GM10248 (cell line): ENCODE data around the gene PRKCA.

Experiments
- CTCF ChIA-PET: fragments of 300-600 bp; sonication (Branson Sonifier 250); formaldehyde crosslinking; extraction: SDS; loops from one replicate; lab custom pipeline; 2021; ENCODE audit warnings: antibody characterized with exemption; lab: Yijun Ruan, JAX
- POLR2A ChIA-PET: fragments of 350-650 bp; sonication (Branson Sonifier 250); formaldehyde crosslinking; extraction: SDS; loops from one replicate; lab custom pipeline; 2020; ENCODE audit warnings: antibody characterized with exemption; lab: Yijun Ruan, JAX
- DNase-seq: peaks from one replicate; pipeline ENCODE4 v3.0.0; 2012; ENCODE audit errors: extremely low spot score
- TF ChIP-seq, protein P1 (sequence below): IDR thresholded peaks from 2 replicates; pipeline ENCODE4 v1.5.1; 2012; ENCODE audit warnings: mild to moderate bottlenecking, low read depth; ENCODE audit errors: extremely low read depth, missing control alignments, control extremely low read depth

PRKCA gene

DNA sequence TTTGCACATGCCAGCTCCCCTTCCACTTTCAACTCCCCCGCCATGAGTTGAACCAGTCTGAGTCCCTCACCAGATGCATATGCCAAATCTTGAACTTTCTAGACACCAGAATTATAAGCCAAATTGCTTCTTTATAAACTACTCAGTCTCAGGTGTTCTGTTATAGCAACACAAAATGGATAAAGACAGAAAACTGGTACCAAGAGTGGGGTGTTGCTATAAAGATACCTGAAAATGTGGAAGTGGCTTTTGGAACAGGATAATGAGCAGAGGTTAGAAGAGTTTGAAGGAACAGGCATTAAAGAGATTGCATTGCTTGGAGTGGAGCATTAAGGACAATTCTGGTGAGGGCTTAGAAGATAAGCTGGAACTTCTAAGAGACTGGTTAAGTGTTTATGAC, 515.3 kb downstream of the PRKCA start:
- DNase-seq = no peak
- TF ChIP-seq, protein P1, sequence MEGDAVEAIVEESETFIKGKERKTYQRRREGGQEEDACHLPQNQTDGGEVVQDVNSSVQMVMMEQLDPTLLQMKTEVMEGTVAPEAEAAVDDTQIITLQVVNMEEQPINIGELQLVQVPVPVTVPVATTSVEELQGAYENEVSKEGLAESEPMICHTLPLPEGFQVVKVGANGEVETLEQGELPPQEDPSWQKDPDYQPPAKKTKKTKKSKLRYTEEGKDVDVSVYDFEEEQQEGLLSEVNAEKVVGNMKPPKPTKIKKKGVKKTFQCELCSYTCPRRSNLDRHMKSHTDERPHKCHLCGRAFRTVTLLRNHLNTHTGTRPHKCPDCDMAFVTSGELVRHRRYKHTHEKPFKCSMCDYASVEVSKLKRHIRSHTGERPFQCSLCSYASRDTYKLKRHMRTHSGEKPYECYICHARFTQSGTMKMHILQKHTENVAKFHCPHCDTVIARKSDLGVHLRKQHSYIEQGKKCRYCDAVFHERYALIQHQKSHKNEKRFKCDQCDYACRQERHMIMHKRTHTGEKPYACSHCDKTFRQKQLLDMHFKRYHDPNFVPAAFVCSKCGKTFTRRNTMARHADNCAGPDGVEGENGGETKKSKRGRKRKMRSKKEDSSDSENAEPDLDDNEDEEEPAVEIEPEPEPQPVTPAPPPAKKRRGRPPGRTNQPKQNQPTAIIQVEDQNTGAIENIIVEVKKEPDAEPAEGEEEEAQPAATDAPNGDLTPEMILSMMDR = no peak
- CTCF ChIA-PET = interaction anchor here (1.7 kb wide), 1 partner anchor 13 kb away, joined by 4 read pairs; no protein-coding TSS in a partner anchor
- POLR2A ChIA-PET = no interaction called here

- TF ChIP-seq, protein P1 = no peak
- ChIA-PET CTCF (no interaction called here), POLR2A (no interaction called here)
- DNase-seq = no peak
Observed at GRCh38 chr17:66819466-66819865, 517.1 kb downstream of the PRKCA start.

- CTCF ChIA-PET = no interaction called here
- POLR2A ChIA-PET = no interaction called here
- DNase-seq = no peak
- TF ChIP-seq, protein P1 = no peak
Observed at GRCh38 chr17:66822009-66822408, 519.6 kb downstream of the PRKCA start.

DNA sequence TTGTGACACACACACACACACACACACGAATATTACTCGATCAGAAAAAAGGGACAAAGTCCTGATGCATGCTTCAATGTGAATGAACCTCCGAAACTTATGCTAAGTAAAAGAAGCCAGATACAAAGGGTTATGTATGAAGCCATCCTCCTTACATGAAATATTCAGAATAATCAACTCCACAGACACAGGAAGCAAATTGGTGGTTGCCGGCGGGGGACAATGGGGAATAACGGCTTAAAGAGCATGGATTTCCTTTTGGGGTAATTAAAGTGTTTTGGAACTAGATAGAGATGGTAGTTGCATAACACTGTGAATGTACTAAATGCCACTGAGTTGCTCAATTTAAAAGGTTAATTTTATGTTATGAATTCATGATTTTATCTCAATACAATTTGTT, 524.4 kb downstream of the PRKCA start:
- POLR2A ChIA-PET = no interaction called here
- DNase-seq = no peak
- CTCF ChIA-PET = no interaction called here
- TF ChIP-seq, protein P1 = no peak

- DNase-seq = peak; percentile 54
- TF ChIP-seq, protein P1 = no peak
- ChIA-PET POLR2A (no interaction called here), CTCF (interaction anchor here (0.9 to 1.4 kb wide), 2 partner anchors 10 to 13 kb away, joined by 3 to 4 read pairs; no protein-coding TSS in a partner anchor)
Observed at GRCh38 chr17:66829386-66829864, 527.0 kb downstream of the PRKCA start.

GRCh38 chr17:66829883-66830282, 527.5 kb downstream of the PRKCA start:
- POLR2A ChIA-PET = no interaction called here
- TF ChIP-seq, protein P1 = no peak
- CTCF ChIA-PET = interaction anchor here (1.4 kb wide), 1 partner anchor 13 kb away, joined by 4 read pairs; no protein-coding TSS in a partner anchor
- no peak for DNase-seq

DNA sequence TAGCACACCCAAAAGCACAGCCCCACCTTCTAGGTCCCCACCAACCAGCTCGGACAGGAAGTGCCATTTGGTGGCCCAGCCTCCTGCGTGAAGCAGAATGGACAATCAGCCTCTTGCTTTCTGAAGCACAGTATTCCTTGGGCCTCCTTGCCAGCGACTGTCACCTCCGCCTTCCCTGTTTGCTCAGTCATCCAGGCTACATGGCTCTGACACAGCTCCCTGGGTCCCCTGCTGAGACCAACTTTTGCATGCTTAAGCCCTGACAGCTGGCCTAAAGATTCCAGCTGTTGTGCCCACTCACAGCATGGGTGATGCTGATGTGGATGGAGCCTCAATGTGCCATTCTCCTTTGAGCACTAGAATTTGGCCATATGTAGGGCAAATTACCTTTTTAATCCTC, 528.0 kb downstream of the PRKCA start:
- TF ChIP-seq, protein P1 = no peak
- ChIA-PET POLR2A (no interaction called here), CTCF (interaction anchor here (1.4 kb wide), 1 partner anchor 14 kb away, joined by 4 read pairs; no protein-coding TSS in a partner anchor)
- DNase-seq = no peak
